ENCODE results near the gene MDK. TPM values are rescaled to one million over a fixed set of nuclear protein-coding genes. Genes with fewer than 3 reads are reported as not detected.

MDK gene
- total and polyA plus RNA-seq, 2 of the 13 experiments (the other 11 are each of a cell fraction or from before 2014, with no cell fraction given) = 312 to 407 TPM

DNA sequence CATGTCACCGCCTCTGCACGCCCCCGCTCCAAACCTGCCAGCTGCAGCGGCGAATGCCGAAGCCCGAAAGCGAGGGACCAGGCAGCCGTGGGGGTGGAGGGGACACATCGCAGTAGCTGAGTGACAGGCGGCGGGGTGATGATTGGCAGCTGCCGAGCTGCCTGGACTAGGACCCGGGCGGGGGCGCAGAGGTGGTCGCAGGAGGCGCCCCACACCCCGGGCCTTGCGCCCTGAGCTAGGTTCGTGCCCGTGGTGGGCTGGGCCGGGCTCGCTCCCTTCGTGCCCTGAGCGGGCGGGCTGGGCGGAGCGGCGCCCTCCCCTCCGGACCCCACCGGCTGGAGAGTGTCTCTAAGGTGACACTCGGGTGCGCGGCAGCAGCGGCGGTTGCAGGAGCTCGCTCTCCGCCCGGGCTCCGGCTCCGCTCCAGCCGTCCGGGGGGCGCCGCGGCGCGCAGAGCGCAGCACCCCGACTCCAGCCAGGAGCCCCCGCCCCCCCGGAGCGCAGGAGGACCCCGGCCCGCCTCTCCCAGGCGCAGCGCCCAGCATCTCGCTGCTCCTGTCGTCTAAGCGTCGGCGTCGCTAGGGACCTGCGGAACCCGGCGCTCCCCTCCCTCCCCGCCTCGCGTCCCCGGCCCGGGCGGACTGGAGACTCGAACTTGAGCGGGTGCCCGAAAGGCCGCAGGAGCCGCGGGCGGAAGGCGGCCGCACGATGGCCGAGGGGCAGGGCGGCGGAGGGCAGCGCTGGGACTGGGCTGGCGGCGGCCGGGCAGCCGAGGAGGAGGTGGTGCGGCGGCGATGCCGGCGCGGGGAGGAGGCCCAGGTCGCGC is 48.7 kb upstream of the MDK start:
- in situ Hi-C loops (cut with HindIII; ENCODE audit: extremely low pct_ligation_motif_present, low pct_unique_long_range_greater_than_20kb) = no loop called here
- peak; percentile 74 for ATAC-seq
- ChIA-PET CTCF (ENCODE audit: low intra/inter-chr PET ratio, low total read pairs) (no interaction called here), POLR2A (no interaction called here)
- peak overlapping the region; percentile 26 to 65 (median 39); a peak in 4 of 6 replicates for H3K4me3 ChIP-seq (replicated peaks in 1 of 3; ENCODE audit: insufficient read depth in 1 of 3, low read depth in 2 of 3, low read length in 3 of 3)
- intact Hi-C loops (cut with micrococcal nuclease; ENCODE audit: unreplicated experiment) = no loop called here
- DNase-seq (ENCODE audit: low spot score) = no peak
- no TSS peak for BruUV-seq (replicated peaks)
- FAIRE-seq = no peak
- H2AFZ ChIP-seq (ENCODE audit: low read length) = no peak overlapping the region
- no peaks in the 10 kb centered on the region for H3K79me2 ChIP-seq (ENCODE audit: insufficient read depth, low read length)
- H3K27me3 ChIP-seq (ENCODE audit: control insufficient read depth in 1 of 2, insufficient read depth in 2 of 2, low read length in 2 of 2) = peaks cover 21 to 86% of the 10 kb centered on the region in 2 experiments
- H3K4me1 ChIP-seq (ENCODE audit: insufficient read depth, low read length) = 0 out of 2 replicates have a peak, but pooled peaks cover 4% of the 10 kb centered on the region
- H4K20me1 ChIP-seq (ENCODE audit: insufficient read depth, low read length) = peaks cover 7% of the 10 kb centered on the region; the same call in 1 of the 2 replicates
- H3K27ac ChIP-seq (ENCODE audit: extremely low read length, insufficient read depth, low read length) = no peak overlapping the region
- H3K36me3 ChIP-seq (replicated peaks in 1 of 2; ENCODE audit: control insufficient read depth in 1 of 2, insufficient read depth in 2 of 2, low read length in 2 of 2) = no peaks in the 10 kb centered on the region
- peak overlapping the region; percentile 66 for H3K4me2 ChIP-seq (ENCODE audit: low read depth, low read length)
- no peak overlapping the region for H3K9ac ChIP-seq (ENCODE audit: insufficient read depth, low read depth, low read length)
- 0% methylated on average over 8 of the region's 99 CpGs for WGBS (ENCODE audit: low lambda C conversion rate)
- no peaks in the 10 kb centered on the region for H3K9me3 ChIP-seq (ENCODE audit: low read length)
- TF ChIP-seq, protein P1, sequence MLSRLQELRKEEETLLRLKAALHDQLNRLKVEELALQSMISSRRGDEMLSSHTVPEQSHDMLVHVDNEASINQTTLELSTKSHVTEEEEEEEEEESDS (CRISPR knock-in tag; IDR thresholded peaks at IDR 0.05; ENCODE audit: borderline replicate concordance) = no peak
- TF ChIP-seq ZNF777 (CRISPR knock-in tag; IDR thresholded peaks at IDR 0.05) (peak; percentile 79), U2AF1 (optimal IDR thresholded peaks at IDR 0.05; ENCODE audit: low read depth, low read length) (no peak), AHR (CRISPR knock-in tag; IDR thresholded peaks at IDR 0.05) (no peak), ZNF563 (CRISPR knock-in tag; IDR thresholded peaks at IDR 0.05) (0 out of 2 replicates have a peak, but pooled peaks have one; percentile 43), NONO (IDR thresholded peaks at IDR 0.05) (no peak), NONO (CRISPR knock-in tag; conservative IDR thresholded peaks at IDR 0.05) (0 out of 2 replicates have a peak, but pooled peaks have one; percentile 22), EZH2 (conservative IDR thresholded peaks at IDR 0.05; ENCODE audit: low read depth, low read length) (0 out of 2 replicates have a peak, but pooled peaks have one; percentile 63), CCDC6 (CRISPR knock-in tag; IDR thresholded peaks at IDR 0.05) (peak; percentile 29; the same call in 1 of the 2 replicates), TMF1 (CRISPR knock-in tag; IDR thresholded peaks at IDR 0.05; ENCODE audit: low read depth) (0 out of 2 replicates have a peak, but pooled peaks have one; percentile 31), SATB2 (CRISPR knock-in tag; IDR thresholded peaks at IDR 0.05) (no peak), ZNF34 (CRISPR knock-in tag; IDR thresholded peaks at IDR 0.05; ENCODE audit: borderline replicate concordance) (no peak)
- TF ChIP-seq, protein P2, sequence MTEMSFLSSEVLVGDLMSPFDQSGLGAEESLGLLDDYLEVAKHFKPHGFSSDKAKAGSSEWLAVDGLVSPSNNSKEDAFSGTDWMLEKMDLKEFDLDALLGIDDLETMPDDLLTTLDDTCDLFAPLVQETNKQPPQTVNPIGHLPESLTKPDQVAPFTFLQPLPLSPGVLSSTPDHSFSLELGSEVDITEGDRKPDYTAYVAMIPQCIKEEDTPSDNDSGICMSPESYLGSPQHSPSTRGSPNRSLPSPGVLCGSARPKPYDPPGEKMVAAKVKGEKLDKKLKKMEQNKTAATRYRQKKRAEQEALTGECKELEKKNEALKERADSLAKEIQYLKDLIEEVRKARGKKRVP (CRISPR knock-in tag; IDR thresholded peaks at IDR 0.05) = no peak
- TF ChIP-seq, protein P3, sequence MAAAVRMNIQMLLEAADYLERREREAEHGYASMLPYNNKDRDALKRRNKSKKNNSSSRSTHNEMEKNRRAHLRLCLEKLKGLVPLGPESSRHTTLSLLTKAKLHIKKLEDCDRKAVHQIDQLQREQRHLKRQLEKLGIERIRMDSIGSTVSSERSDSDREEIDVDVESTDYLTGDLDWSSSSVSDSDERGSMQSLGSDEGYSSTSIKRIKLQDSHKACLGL (CRISPR knock-in tag; IDR thresholded peaks at IDR 0.05) = 0 out of 2 replicates have a peak, but pooled peaks have one; percentile 31
- TF ChIP-seq, protein P4, sequence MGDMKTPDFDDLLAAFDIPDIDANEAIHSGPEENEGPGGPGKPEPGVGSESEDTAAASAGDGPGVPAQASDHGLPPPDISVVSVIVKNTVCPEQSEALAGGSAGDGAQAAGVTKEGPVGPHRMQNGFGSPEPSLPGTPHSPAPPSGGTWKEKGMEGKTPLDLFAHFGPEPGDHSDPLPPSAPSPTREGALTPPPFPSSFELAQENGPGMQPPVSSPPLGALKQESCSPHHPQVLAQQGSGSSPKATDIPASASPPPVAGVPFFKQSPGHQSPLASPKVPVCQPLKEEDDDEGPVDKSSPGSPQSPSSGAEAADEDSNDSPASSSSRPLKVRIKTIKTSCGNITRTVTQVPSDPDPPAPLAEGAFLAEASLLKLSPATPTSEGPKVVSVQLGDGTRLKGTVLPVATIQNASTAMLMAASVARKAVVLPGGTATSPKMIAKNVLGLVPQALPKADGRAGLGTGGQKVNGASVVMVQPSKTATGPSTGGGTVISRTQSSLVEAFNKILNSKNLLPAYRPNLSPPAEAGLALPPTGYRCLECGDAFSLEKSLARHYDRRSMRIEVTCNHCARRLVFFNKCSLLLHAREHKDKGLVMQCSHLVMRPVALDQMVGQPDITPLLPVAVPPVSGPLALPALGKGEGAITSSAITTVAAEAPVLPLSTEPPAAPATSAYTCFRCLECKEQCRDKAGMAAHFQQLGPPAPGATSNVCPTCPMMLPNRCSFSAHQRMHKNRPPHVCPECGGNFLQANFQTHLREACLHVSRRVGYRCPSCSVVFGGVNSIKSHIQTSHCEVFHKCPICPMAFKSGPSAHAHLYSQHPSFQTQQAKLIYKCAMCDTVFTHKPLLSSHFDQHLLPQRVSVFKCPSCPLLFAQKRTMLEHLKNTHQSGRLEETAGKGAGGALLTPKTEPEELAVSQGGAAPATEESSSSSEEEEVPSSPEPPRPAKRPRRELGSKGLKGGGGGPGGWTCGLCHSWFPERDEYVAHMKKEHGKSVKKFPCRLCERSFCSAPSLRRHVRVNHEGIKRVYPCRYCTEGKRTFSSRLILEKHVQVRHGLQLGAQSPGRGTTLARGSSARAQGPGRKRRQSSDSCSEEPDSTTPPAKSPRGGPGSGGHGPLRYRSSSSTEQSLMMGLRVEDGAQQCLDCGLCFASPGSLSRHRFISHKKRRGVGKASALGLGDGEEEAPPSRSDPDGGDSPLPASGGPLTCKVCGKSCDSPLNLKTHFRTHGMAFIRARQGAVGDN (CRISPR knock-in tag; IDR thresholded peaks at IDR 0.05) = peak; percentile 8; the same call in 1 of the 2 replicates
- TF ChIP-seq, protein P5, sequence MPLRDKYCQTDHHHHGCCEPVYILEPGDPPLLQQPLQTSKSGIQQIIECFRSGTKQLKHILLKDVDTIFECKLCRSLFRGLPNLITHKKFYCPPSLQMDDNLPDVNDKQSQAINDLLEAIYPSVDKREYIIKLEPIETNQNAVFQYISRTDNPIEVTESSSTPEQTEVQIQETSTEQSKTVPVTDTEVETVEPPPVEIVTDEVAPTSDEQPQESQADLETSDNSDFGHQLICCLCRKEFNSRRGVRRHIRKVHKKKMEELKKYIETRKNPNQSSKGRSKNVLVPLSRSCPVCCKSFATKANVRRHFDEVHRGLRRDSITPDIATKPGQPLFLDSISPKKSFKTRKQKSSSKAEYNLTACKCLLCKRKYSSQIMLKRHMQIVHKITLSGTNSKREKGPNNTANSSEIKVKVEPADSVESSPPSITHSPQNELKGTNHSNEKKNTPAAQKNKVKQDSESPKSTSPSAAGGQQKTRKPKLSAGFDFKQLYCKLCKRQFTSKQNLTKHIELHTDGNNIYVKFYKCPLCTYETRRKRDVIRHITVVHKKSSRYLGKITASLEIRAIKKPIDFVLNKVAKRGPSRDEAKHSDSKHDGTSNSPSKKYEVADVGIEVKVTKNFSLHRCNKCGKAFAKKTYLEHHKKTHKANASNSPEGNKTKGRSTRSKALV (CRISPR knock-in tag; IDR thresholded peaks at IDR 0.05) = 0 out of 2 replicates have a peak, but pooled peaks have one; percentile 36

Data from HepG2 (cell line).